GM12878 (cell line): ENCODE results near the gene CSH1. TPM values are rescaled to one million over a fixed set of nuclear protein-coding genes. Genes with fewer than 3 reads are reported as not detected.

Source experiments
- ATAC-seq: fragments of 200-7000 bp; cut with Tn5 transposase; 3 replicates; pipeline ENCODE4 v1.9.1; 2020; ENCODE audit warnings: mild to moderate bottlenecking, moderate library complexity
- BruUV-seq: library from RNA; stranded (reverse); fragments of 400-500 nt; replicated peaks from 2 replicates; lab custom pipeline; 2021; lab: Mats Ljungman, UMichigan
- CTCF ChIA-PET: fragments of 300-600 bp; sonication (Branson Sonifier 250); formaldehyde crosslinking; extraction: SDS; loops from one replicate; lab custom pipeline; 2021; ENCODE audit warnings: inconsistent platforms; lab: Yijun Ruan, JAX
- POLR2A ChIA-PET: fragments of 350-600 bp; formaldehyde crosslinking; extraction: SDS; loops from one replicate; lab custom pipeline; 2021; ENCODE audit warnings: inconsistent platforms; lab: Charles Lee
- RAD21 ChIA-PET: fragments of 300-600 bp; sonication (Branson Sonifier 250); formaldehyde crosslinking; loops from one replicate; lab custom pipeline; 2023; ENCODE audit warnings: antibody characterized with exemption; ENCODE audit not compliant: unreplicated experiment; lab: Charles Lee
- SMC1A ChIA-PET: fragments of 300-600 bp; sonication (Branson Sonifier 250); formaldehyde crosslinking; loops from one replicate; lab custom pipeline; 2023; ENCODE audit not compliant: unreplicated experiment, uncharacterized antibody; lab: Charles Lee
- DNase-seq: peaks from one replicate; pipeline ENCODE4 v3.0.0-alpha.2; 2011; ENCODE audit warnings: low read depth, low spot score
- FAIRE-seq: peaks from 3 replicates; lab custom pipeline; 2011; peaks lifted over from hg19 to GRCh38; lab: Jason Lieb, UNC
- H2AFZ ChIP-seq: 2 replicates; pipeline ENCODE4 v1.6.0; 2011; ENCODE audit warnings: low read depth, low read length, control low read depth; ENCODE audit not compliant: control insufficient read depth
- H3K27ac ChIP-seq: 2 replicates; pipeline ENCODE4 v1.5.1; 2011; ENCODE audit warnings: control low read depth; ENCODE audit not compliant: control insufficient read depth, insufficient read depth
- H3K27me3 ChIP-seq, 2 experiments: replicated peaks in 1 of 2; 2 replicates each; pipeline versions ENCODE4 v1.6.0 to v1.6.1; 2011; ENCODE audit warnings: low read length in 1 of 2; ENCODE audit not compliant: control insufficient read depth in 2 of 2, insufficient read depth in 2 of 2
- H3K36me3 ChIP-seq, 2 experiments: 2 replicates each; pipeline ENCODE4 v1.5.1; 2011; ENCODE audit warnings: low read length in 1 of 2; ENCODE audit not compliant: control insufficient read depth in 2 of 2, insufficient read depth in 2 of 2
- H3K4me1 ChIP-seq: 2 replicates; pipeline ENCODE4 v1.6.1; 2011; ENCODE audit warnings: mild to moderate bottlenecking, low read length, moderate library complexity, mixed read lengths; ENCODE audit not compliant: control insufficient read depth, insufficient read depth
- H3K4me2 ChIP-seq: 2 replicates; pipeline ENCODE4 v1.6.0; 2011; ENCODE audit warnings: control low read depth; ENCODE audit not compliant: control insufficient read depth, insufficient read depth
- H3K4me3 ChIP-seq: fragments of 200-600 bp; sonication (generic); 2 replicates; pipeline ENCODE4 v1.5.1; 2016
- H3K79me2 ChIP-seq: 2 replicates; pipeline ENCODE4 v1.6.0; 2011; ENCODE audit warnings: low read length; ENCODE audit not compliant: control insufficient read depth, insufficient read depth
- H3K9ac ChIP-seq: 2 replicates; pipeline ENCODE4 v1.8.0; 2011; ENCODE audit warnings: low read length, control low read depth, mixed read lengths; ENCODE audit not compliant: control insufficient read depth, insufficient read depth
- H3K9me3 ChIP-seq: replicated peaks from 3 replicates; pipeline ENCODE4 v1.5.1; 2011; ENCODE audit warnings: mild to moderate bottlenecking, low read length; ENCODE audit not compliant: control insufficient read depth, insufficient read depth
- H4K20me1 ChIP-seq: 2 replicates; pipeline ENCODE4 v1.6.0; 2011; ENCODE audit not compliant: control insufficient read depth, insufficient read depth
- BRCA1 ChIP-seq: IDR thresholded peaks from 2 replicates; pipeline ENCODE4 v1.6.1; 2011; ENCODE audit warnings: low read depth, low read length, improper control_type of control experiment
- CEBPZ ChIP-seq: fragments of 150-350 bp; IDR thresholded peaks from 2 replicates; pipeline ENCODE4 v1.6.1; 2016; ENCODE audit warnings: low read depth, low read length
- CHD4 ChIP-seq: fragments of 200-600 bp; sonication (generic); IDR thresholded peaks from 2 replicates; pipeline ENCODE4 v1.6.1; 2016; ENCODE audit warnings: mild to moderate bottlenecking
- CTCF ChIP-seq, 3 experiments: IDR thresholded peaks in 2 of 3; conservative IDR thresholded peaks in 1 of 3; 2 replicates each; pipeline ENCODE4 v1.5.1; 2011; ENCODE audit warnings: low read depth in 3 of 3, low read length in 3 of 3, mild to moderate bottlenecking in 3 of 3, control low read depth in 2 of 3, moderate library complexity in 2 of 3, inconsistent platforms in 1 of 3, mixed read lengths in 1 of 3; ENCODE audit not compliant: control insufficient read depth in 2 of 3, insufficient read depth in 1 of 3; ENCODE audit errors: extremely low read depth in 1 of 3
- HCFC1 ChIP-seq: fragments of 150-350 bp; IDR thresholded peaks from 2 replicates; pipeline ENCODE4 v1.6.1; 2014; ENCODE audit warnings: low read length
- RCOR1 ChIP-seq: conservative IDR thresholded peaks from 2 replicates; pipeline ENCODE4 v1.6.1; 2012; ENCODE audit warnings: low read depth, low read length, improper control_type of control experiment
- SIN3A ChIP-seq: IDR thresholded peaks from 2 replicates; pipeline ENCODE4 v1.6.1; 2012; ENCODE audit warnings: low read depth, low read length, improper control_type of control experiment
- SMARCA5 ChIP-seq: fragments of 450-650 bp; IDR thresholded peaks from 2 replicates; pipeline ENCODE4 v1.6.1; 2017; ENCODE audit warnings: mild to moderate bottlenecking
- TCF12 ChIP-seq: IDR thresholded peaks from 2 replicates; pipeline ENCODE4 v1.6.1; 2011; ENCODE audit warnings: low read depth, mild to moderate bottlenecking, low read length
- YY1 ChIP-seq: IDR thresholded peaks from 2 replicates; pipeline ENCODE4 v1.6.1; 2011; ENCODE audit warnings: low read depth, mild to moderate bottlenecking, low read length
- ZBTB33 ChIP-seq: fragments of 450-650 bp; IDR thresholded peaks from 2 replicates; pipeline ENCODE4 v1.6.1; 2017; ENCODE audit warnings: mild to moderate bottlenecking
- ZNF217 ChIP-seq: fragments of 450-650 bp; IDR thresholded peaks from 2 replicates; pipeline ENCODE4 v1.6.1; 2017; ENCODE audit warnings: antibody characterized with exemption, mild to moderate bottlenecking
- WGBS: methylation state at CpG from one replicate; pipeline ENCODE4 v1.1.6; 2016; ENCODE audit warnings: low lambda C conversion rate; ENCODE audit not compliant: insufficient replicate concordance, insufficient coverage; ENCODE audit errors: missing lambda C conversion rate; 5-methylcytosine and 5-hydroxymethylcytosine counted together
- in situ Hi-C: fragments of 300-500 bp; cut with MboI; formaldehyde crosslinking; loops from 9 replicates; pipeline ENCODE4 v1.14.3; 2018; ENCODE audit warnings: mixed read lengths
- intact Hi-C: fragments of 100-400 bp; cut with micrococcal nuclease; formaldehyde crosslinking; loops from one replicate; pipeline ENCODE4 v1.14.2; 2022; ENCODE audit not compliant: unreplicated experiment
- polyA plus RNA-seq, 11 experiments: library from polyadenylated mRNA; depleted of rRNA in 4 of 11; unstranded in 6 of 11; stranded (reverse) in 5 of 11; fragments of >200 nt; fragmentation: Nextera tagmentation in 4 of 11; fragmentation: Illumina TruSeq in 1 of 11; extraction: Ambion mirVana in 4 of 11; extraction: Trizol in 1 of 11; gene quantifications; 1 replicate in 1 of 11; 2 replicates in 10 of 11; pipeline versions ENCODE4 v1.2.1 to v1.2.3, GENCODE V29; 2011 to 2016; ENCODE audit warnings: inconsistent platforms in 2 of 11, missing spikeins in 2 of 11, low read depth in 1 of 11
- total RNA-seq, 4 experiments: library from RNA; depleted of rRNA in 3 of 4; stranded (reverse); fragments of >200 nt in 3 of 4; fragmentation: Illumina TruSeq in 1 of 4; extraction: Trizol in 1 of 4; gene quantifications; 2 replicates each; pipeline versions ENCODE4 v1.2.1 to v1.2.3, GENCODE V29; 2013 to 2021

Gene CSH1
- total and polyA plus RNA-seq, 10 of the 15 experiments (the other 5 are each of a cell fraction or from before 2014, with no cell fraction given) = not detected

GRCh38 chr17:63932721-63933120, 36.3 kb upstream of the CSH1 start:
- peak overlapping the region; percentile 86 for H3K9ac ChIP-seq
- DNase-seq = no peak
- ChIA-PET SMC1A (interaction anchor here (0.7 to 9.0 kb wide), 12 partner anchors 12 to 201 kb away, joined by 3 to 111 read pairs (median 6); partner anchors contain the start of genes GH1 and ICAM2), RAD21 (interaction anchor here (0.7 to 9.0 kb wide), 12 partner anchors 12 to 331 kb away, joined by 3 to 130 read pairs (median 7); partner anchors contain the start of genes GH1, ICAM2 and TEX2), CTCF (interaction anchor here (0.7 to 8.7 kb wide), 17 partner anchors 9 to 480 kb away, joined by 3 to 153 read pairs (median 4); partner anchors contain the start of genes GH1 and ICAM2), POLR2A (interaction anchor here (0.6 to 5.9 kb wide), 10 partner anchors 10 to 201 kb away, joined by 3 to 68 read pairs (median 7); partner anchors contain the start of genes ERN1 and ICAM2)
- 64% methylated on average over 4 of the region's 4 CpGs for WGBS
- no peaks in the 10 kb centered on the region for H3K27me3 ChIP-seq
- in situ Hi-C loops (no loop called here), intact Hi-C loops (no loop called here)
- peaks cover 32% of the 10 kb centered on the region for H3K79me2 ChIP-seq
- peaks cover 7 to 11% of the 10 kb centered on the region in 2 experiments; a peak in 2 of 4 replicates for H3K36me3 ChIP-seq
- ATAC-seq = peak; percentile 31
- no peak for FAIRE-seq
- peak overlapping the region; percentile 89 for H3K27ac ChIP-seq
- H2AFZ ChIP-seq = peak overlapping the region; percentile 72
- TF ChIP-seq RCOR1 (0 out of 2 replicates have a peak, but pooled peaks have one; percentile 20), YY1 (0 out of 2 replicates have a peak, but pooled peaks have one; percentile 77), SIN3A (no peak), ZBTB33 (no peak), ZNF217 (peak; percentile 91), CTCF (IDR thresholded peaks at IDR 0.05 in 2 of 3, conservative IDR thresholded peaks at IDR 0.05 in 1 of 3; ENCODE audit: control insufficient read depth in 2 of 3, extremely low read depth in 1 of 3, insufficient read depth in 1 of 3, low read depth in 3 of 3, low read length in 3 of 3) (peak in 1 of 3 experiments; percentile 14; a peak in 2 of 6 replicates), SMARCA5 (peak; percentile 97), CEBPZ (no peak), HCFC1 (no peak), CHD4 (peak; percentile 69; the same call in 1 of the 2 replicates), BRCA1 (no peak), TCF12 (no peak)
- H3K4me1 ChIP-seq = peaks cover 41% of the 10 kb centered on the region
- H3K4me2 ChIP-seq = peak overlapping the region; percentile 88
- peak overlapping the region; percentile 98 for H3K4me3 ChIP-seq
- BruUV-seq = TSS peak; percentile 93
- no peaks in the 10 kb centered on the region for H3K9me3 ChIP-seq
- no peaks in the 10 kb centered on the region for H4K20me1 ChIP-seq
